ENCODE results near the gene CAV1. TPM values are rescaled to one million over a fixed set of nuclear protein-coding genes. Genes with fewer than 3 reads are reported as not detected.
A peak's percentile ranks its signal among the peaks of the same experiment; 100 is the strongest.

The CAV1 gene
- total and polyA plus RNA-seq, 7 donors = 57.6 to 120 (median 68.1) TPM

- no peak for ATAC-seq
- TF ChIP-seq, protein P1, sequence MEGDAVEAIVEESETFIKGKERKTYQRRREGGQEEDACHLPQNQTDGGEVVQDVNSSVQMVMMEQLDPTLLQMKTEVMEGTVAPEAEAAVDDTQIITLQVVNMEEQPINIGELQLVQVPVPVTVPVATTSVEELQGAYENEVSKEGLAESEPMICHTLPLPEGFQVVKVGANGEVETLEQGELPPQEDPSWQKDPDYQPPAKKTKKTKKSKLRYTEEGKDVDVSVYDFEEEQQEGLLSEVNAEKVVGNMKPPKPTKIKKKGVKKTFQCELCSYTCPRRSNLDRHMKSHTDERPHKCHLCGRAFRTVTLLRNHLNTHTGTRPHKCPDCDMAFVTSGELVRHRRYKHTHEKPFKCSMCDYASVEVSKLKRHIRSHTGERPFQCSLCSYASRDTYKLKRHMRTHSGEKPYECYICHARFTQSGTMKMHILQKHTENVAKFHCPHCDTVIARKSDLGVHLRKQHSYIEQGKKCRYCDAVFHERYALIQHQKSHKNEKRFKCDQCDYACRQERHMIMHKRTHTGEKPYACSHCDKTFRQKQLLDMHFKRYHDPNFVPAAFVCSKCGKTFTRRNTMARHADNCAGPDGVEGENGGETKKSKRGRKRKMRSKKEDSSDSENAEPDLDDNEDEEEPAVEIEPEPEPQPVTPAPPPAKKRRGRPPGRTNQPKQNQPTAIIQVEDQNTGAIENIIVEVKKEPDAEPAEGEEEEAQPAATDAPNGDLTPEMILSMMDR (IDR thresholded peaks at IDR 0.05) = no peak
- intact Hi-C loops (cut with DNase I) = no loop called here
Measured at GRCh38 chr7:116509982-116510579, 14.8 kb upstream of the CAV1 start.

DNA sequence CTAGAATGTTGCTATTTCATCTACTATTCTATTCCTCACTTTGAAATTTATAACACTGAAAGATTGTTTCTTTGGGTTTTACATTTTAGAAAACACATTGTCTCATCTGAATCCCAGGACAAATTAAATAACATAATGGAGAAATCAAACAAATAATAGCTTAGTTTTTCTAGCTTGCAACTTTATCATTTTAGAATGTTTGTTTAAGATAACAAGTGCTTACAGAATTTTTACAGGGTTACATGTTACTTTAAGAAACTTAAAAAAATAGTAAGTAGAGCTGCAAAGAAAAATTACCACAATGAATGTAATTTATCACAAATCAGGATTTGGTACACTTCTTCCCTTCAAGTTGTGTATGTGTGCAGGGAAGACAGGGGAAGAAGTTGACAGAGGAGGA lies 14.0 kb upstream of the CAV1 start:
- Histone ChIP-seq H3K27me3 (ENCODE audit: insufficient read depth in 3 of 3, low read length in 2 of 3) (no peaks in the 10 kb centered on the region), H3K4me1 (no peaks in the 10 kb centered on the region), H3K36me3 (ENCODE audit: insufficient read depth in 1 of 2, low read depth in 1 of 2) (no peaks in the 10 kb centered on the region), H3K9me3 (no peaks in the 10 kb centered on the region), H3K4me3 (no peak overlapping the region), H3K27ac (peak overlapping the region; percentile 57)
- no peak for DNase-seq
- intact Hi-C loops (cut with DNase I) = no loop called here
- TF ChIP-seq, protein P1 (IDR thresholded peaks at IDR 0.05) = no peak
- ATAC-seq = no peak

More at GRCh38 chr7:116509982-116510579, 14.8 kb upstream of the CAV1 start:
- 75 to 78% (median 76%) methylated on average over 7 of the region's 7 CpGs for WGBS, 3 donors
- Histone ChIP-seq H3K9me3 (no peaks in the 10 kb centered on the region), H3K36me3 (ENCODE audit: insufficient read depth in 1 of 2, low read depth in 1 of 2) (no peaks in the 10 kb centered on the region), H3K4me1 (no peaks in the 10 kb centered on the region), H3K27ac (no peak overlapping the region), H3K27me3 (ENCODE audit: insufficient read depth in 3 of 3, low read length in 2 of 3) (no peaks in the 10 kb centered on the region), H3K4me3 (no peak overlapping the region)
- no peak for DNase-seq

DNA sequence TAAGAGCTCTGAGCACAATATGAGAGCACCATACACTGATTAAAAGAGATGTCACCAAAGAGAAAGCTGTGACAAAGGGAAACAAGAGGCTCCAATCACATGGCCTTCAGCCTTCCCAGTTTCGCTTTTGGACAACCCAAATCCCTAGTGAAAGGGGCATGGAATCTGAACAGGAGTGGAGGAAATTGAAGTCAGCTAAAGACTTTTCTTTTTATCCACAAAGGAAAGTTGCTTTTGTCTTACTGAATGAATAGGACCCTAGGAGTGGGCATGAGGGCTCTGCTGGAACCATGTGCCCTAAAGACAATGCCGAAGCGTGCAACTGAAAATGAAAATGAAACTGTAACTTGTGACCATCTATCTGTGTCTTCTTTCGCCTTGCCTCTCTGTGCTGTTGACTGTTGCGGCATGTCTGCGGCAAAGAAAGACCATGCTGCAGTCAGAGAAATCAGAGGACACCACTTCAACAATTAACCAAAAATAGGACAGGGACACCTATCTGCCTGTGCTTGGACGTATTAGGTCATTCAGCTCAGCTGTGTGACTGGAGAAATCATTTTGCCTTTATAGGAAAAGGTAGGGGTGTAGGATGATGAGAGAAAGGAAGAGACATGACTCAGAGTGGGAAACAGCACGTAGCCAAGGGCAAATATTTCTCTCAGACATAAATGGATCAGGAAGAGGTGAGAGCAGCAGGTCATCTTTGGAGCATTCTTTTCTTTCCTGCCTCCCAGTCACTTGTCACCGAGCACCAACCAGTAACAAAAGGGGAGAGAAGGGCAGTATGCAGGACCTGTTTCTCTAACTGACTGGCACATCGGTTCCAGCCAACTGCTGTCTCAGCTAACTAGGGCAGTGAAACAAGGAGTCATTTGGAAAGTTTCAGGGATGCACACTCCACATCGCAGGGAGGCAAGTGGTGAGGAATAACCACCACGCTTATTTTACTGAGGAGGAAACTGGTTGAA lies 13.0 kb upstream of the CAV1 start:
- H3K4me1 ChIP-seq = no peaks in the 10 kb centered on the region
- ATAC-seq (peak; percentile 51 to 77 (median 52)), DNase-seq (no peak)
- intact Hi-C loops (cut with DNase I) = no loop called here
- H3K36me3 ChIP-seq (ENCODE audit: insufficient read depth in 1 of 2, low read depth in 1 of 2) = no peaks in the 10 kb centered on the region
- no peaks in the 10 kb centered on the region for H3K27me3 ChIP-seq (ENCODE audit: insufficient read depth in 3 of 3, low read length in 2 of 3)
- 24 to 31% (median 26%) methylated on average over 12 of the region's 12 CpGs for WGBS, 3 donors
- H3K4me3 ChIP-seq = peak overlapping the region; percentile 60
- peak overlapping the region; percentile 57 for H3K27ac ChIP-seq
- TF ChIP-seq, protein P1 (IDR thresholded peaks at IDR 0.05) = no peak
- H3K9me3 ChIP-seq = no peaks in the 10 kb centered on the region

- Histone ChIP-seq H3K4me1 (no peaks in the 10 kb centered on the region), H3K4me3 (peak overlapping the region; percentile 60), H3K27ac (peak overlapping the region; percentile 57), H3K9me3 (no peaks in the 10 kb centered on the region), H3K27me3 (ENCODE audit: insufficient read depth in 3 of 3, low read length in 2 of 3) (no peaks in the 10 kb centered on the region), H3K36me3 (ENCODE audit: insufficient read depth in 1 of 2, low read depth in 1 of 2) (no peaks in the 10 kb centered on the region)
- WGBS, 3 donors = 48 to 58% (median 52%) methylated on average over 4 of the region's 4 CpGs
- TF ChIP-seq, protein P1 (IDR thresholded peaks at IDR 0.05) = no peak
- intact Hi-C loops (cut with DNase I) = no loop called here
- DNase-seq = no peak
- ATAC-seq = no peak
Measured at GRCh38 chr7:116512520-116513188, 12.2 kb upstream of the CAV1 start.

Data from psoas muscle (tissue), 8 donors.